Stimulated activated CD8-positive, alpha-beta memory T cell treated with anti-CD3 and anti-CD28 coated beads, Interleukin-4, amount 100 ng/mL, for 48 hours (primary cell): Measurements from ENCODE around the gene MBNL2.

Experiments
- DNase-seq: peaks from one replicate; pipeline ENCODE4 v3.0.0-alpha.2; 2020

MBNL2 gene

DNA sequence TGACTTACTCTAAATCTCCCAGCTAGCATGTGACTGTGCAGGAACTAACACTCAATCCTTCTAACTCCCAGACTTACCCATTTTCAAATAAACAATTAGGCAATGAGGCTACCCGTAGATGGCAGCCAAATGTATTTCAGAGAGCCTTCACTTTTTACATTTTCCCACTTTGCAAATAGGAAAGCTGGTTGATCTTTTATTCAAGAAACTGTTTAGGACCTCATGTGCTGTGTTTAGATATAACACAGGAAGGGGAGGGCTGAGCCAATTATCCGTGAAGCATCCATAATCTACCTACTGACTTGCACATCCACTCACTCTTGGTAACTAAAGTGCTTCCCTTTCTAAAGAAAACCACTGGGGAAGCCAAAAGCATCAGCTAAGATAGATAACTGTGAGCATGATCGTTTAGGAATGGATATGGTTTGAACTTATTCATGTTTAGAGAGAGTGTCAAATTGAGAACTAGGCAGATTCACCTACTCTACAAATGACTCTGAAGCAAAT, 33.4 kb downstream of the MBNL2 start:
- no peak for DNase-seq

GRCh38 chr13:97256343-97256783, 34.2 kb downstream of the MBNL2 start:
- no peak for DNase-seq

- no peak for DNase-seq
These were observed 35.2 kb downstream of the MBNL2 start for GRCh38 chr13:97257228-97257755.

DNA sequence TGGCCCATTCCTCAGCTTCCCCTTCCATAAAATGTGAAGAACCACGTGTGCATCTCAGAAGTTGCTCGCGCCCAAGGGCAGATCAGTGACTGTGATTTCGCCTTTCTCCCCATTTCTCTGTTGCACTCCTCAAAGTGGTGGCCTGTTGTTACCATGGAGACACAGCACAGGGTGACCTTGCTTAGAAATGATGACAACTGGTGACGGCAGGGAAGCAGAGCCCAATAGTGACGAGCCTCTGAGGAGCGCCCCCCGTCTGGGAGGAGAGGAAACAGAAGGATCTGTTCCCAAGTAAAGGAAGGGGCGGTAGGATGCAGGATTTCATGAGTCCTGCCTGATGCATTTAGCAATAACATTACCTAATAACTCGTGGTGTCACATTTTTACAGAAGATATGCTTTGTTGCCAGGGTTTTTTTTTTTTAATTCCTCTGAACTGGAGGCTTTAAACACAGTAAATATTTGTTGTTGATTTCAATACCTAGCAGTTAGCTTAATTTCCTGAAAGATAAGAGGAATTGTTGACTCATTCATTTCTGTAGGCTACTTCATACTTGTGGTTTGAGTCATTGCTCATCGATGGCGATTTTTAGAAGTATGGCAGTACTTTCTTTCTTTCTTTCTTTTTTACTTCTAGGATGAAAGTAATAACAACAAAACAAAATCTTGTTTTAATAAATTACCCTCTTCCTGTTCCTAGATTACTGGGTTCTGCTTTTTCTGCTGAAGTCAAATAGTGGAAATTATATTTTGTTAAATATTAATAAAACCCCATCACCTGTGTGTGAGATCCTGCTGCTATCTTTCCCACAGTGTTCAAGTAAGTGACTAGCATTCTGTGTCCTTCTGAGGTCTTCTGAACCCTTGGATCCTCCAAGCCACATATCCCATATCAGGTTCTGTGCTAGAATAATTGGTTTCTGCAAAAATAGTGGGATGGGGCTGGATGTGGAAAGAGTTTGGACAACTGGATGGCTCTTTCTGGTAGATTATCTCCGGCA, 36.0 kb downstream of the MBNL2 start:
- DNase-seq, result peak; percentile 42

DNA sequence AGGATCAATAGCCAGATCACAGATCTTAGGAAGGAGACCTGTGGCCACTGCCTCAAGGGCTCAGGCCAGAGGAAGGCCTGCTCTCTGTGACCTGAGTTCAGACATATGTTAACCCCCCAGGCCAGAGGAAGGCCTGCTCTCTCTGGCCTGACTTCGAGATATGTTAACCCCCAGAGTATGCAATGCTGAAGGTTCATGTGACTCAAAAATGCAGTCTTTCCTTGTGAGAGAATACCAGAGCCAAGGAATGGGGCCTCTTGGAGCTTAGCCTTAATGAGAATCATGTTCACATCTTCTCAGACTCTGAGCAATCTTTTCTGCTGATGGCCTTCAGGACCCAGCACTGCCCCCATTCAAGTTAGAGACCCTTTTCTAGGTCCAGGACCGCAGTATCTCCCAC, 36.7 kb downstream of the MBNL2 start:
- no peak for DNase-seq

GRCh38 chr13:97259410-97259797, 37.3 kb downstream of the MBNL2 start:
- DNase-seq, result no peak

GRCh38 chr13:97259798-97260714, 37.9 kb downstream of the MBNL2 start:
- no peak for DNase-seq

GRCh38 chr13:97261254-97262005, 39.3 kb downstream of the MBNL2 start:
- DNase-seq, result peak; percentile 41

DNA sequence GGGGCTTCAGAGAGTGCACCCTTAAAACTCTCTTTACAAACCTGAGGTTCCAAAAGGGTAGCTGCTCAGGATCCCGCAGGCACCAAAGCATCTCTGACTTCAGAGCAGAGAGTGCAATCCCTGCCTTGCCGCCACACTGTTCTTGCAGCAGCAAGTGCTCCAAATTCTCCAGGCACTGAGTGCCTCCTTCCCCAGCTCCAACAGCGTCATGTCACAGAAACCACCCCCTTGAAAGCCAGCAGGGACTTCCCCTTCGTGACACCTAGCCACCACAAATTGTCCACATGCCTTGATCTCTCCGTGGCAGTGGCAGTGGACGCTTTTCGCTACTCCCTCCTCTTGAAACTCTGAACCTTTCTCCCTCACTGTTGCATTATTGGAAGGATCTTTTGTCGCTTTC, 39.9 kb downstream of the MBNL2 start:
- DNase-seq, result peak; percentile 40

- DNase-seq, result no peak
These were observed 41.0 kb downstream of the MBNL2 start for GRCh38 chr13:97263160-97263559.

GRCh38 chr13:97264663-97265062, 42.5 kb downstream of the MBNL2 start:
- no peak for DNase-seq

- DNase-seq, result no peak
These were observed 44.2 kb downstream of the MBNL2 start for GRCh38 chr13:97266332-97266731.

DNA sequence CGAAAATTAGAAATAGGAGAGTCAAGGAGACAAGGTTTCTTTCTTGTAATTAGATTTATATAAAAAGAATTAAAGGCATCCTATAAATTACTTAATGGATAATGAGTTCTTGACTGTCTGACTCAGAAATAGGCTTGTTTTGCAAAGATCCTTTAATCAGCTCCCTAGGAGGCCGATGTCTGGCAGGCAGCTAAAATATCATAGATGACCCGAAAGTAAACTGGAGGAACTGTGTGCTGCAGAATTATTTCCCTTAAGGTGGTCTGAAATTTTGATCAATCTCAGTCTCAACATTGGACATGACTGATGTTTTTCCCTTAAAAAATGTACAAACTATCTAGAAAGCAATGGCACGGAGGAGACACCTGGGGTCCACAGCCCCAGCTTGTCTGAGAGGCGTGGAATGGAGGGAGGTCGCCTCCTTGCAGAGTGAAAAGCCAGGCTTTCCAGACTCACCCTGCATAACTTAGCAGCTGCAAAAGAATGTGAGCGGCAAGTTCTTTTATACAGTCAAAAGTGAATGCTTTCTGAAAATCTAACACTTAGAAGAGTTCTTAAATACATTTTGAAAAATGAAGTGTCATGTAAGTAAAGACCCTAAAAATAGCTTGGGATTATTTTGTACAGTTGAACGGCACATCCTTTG, 44.8 kb downstream of the MBNL2 start:
- no peak for DNase-seq

DNA sequence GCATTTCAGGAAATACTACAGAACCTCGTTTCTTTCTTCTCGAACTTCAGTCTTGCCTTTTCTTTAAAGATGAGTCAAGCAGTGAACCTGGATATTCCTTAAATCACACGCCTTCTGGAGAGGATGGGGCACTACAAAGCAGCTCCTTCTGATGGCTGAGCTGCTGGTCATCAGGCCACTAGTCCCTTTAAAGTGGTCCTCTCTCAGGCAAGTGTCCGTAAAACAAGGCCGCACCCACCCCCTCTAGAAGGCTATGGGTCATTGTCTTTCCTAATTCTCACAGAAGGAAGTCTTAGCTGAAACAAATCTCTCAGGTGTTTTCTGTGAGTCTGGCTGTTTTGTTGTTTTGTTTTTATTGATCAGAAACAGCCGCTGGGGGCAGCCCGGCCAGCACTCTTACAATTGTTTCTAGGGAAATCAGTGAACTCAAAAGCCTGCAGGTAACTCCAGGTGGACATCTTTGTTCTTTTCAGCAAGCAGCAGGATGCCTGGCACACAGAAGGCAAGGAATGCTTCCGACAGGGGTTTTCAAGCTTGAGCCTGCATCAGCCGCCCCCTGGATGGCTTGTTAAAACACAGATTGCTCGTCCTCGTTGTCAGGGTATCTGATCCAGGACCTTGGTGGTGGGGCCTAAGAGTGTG, 45.4 kb downstream of the MBNL2 start:
- no peak for DNase-seq

- no peak for DNase-seq
These were observed 46.6 kb downstream of the MBNL2 start for GRCh38 chr13:97268772-97269171.

- no peak for DNase-seq
These were observed 47.5 kb downstream of the MBNL2 start for GRCh38 chr13:97269603-97270002.

DNA sequence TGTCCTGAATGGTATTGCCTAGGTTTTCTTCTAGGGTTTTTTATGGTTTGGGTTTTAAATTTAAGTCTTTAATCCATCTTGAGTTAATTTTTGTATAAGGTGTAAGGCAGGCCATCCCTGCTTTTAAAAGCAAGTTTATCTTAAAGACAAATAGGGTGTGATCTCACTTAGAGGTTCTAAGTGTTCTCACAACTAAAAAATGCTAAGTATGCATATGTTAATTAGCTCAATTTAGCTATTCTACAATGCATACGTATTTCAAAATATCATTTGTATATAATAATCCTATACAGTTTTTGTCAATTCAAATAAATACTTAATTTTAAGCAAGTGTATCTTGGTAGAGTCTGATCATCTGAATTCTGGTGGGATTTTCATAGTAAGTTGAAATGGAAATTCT, 50.4 kb downstream of the MBNL2 start:
- DNase-seq, result no peak

DNA sequence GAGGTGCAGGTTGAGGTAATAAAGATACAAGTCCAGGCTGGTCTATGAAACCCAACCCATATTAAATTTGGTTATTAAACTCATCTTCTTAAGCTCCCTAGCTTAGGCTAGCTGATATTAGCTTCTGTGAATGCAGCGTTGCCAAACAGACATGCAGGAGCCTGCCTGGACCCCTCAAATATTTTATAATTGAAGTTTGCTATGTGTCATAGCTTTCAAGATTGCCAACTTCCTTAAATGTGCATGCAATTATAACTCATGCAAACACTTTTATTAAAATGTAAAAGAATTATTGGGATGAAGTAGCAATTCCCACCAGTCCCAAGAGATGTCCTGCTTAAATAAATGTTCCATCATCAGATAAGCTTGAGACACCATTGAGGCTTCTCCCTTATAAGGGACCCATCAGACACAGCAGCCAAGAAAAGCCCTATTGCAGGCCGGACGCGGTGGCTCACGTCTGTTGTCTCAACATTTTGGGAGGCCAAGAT, 51.3 kb downstream of the MBNL2 start:
- DNase-seq, result no peak

GRCh38 chr13:97274829-97275649, 52.9 kb downstream of the MBNL2 start:
- DNase-seq, result no peak
